Gastroesophageal sphincter (tissue), 3 donors: ENCODE results near the gene ZEB1.
"Not testable (repeated sequence)": the region's sequence is repeated elsewhere in the genome, so short reads cannot be mapped to it uniquely, and the experiment has no call there.

Source experiments
- CTCF ChIP-seq, 4 experiments: fragments of 200-600 bp in 2 of 4; fragments of 450-650 bp in 2 of 4; sonication (generic) in 1 of 4; IDR thresholded peaks; one replicate each; pipeline ENCODE4 v1.5.1; 2017 to 2019; ENCODE audit warnings: antibody characterized with exemption in 4 of 4, mild to moderate bottlenecking in 2 of 4, moderate library complexity in 2 of 4
- POLR2A ChIP-seq, 2 donors: fragments of 450-650 bp; IDR thresholded peaks; one replicate each; pipeline ENCODE4 v1.6.1; 2017; ENCODE audit warnings: antibody characterized with exemption in 2 of 2, mild to moderate bottlenecking in 2 of 2, moderate library complexity in 1 of 2
- POLR2AphosphoS5 ChIP-seq: sonication (generic); formaldehyde crosslinking; IDR thresholded peaks from one replicate; pipeline ENCODE4 v1.6.1; 2017; ENCODE audit warnings: antibody characterized with exemption

- TF ChIP-seq CTCF (IDR thresholded peaks at IDR 0.05); POLR2A (IDR thresholded peaks at IDR 0.05); POLR2AphosphoS5: not testable (repeated sequence)
Measured at GRCh38 chr10:31568252-31568861, 249.3 kb downstream of the ZEB1 start.
